ENCODE results near the gene DLGAP4. TPM values are rescaled to one million over a fixed set of nuclear protein-coding genes. Genes with fewer than 3 reads are reported as not detected.
A peak's percentile ranks its signal among the peaks of the same experiment; 100 is the strongest.

The DLGAP4 gene
- total RNA-seq, 4 donors from 2014 or later: 33.5 to 159 (median 56.6) TPM

DNA sequence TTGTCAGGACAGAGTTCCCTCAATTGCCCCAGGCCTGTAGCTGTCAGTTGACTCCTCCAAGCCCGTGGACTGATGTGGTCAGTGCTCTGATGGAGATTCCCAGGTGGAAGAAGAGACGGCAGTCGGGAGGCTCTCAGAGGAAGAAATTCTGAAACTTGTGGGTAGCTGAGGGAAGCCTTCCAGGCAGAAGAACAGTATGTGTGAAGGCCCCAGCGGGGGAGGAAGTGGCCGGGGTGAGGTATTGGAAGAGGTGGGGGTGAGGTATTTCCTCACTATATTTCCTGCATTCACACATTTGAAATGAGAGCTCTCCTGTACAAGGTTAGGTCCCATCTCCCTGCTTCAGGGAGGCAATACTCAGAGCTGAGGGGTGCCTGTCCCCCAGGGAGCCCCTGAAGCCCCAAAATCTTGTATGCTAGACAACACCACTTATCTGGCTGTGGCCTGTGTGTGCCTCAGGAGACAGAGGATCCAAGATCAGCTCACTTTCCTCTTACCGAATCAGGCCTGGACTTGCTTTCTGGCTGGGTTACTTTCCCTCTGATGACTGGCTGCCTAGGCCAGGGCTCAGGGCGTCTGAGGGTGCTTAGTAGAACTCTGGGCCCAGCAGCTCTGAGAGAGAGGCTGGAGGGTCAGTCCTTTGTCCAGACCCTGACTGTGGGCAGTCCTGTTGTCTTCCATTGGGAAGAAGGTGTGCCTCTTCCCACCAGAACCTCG, 185.9 kb downstream of the DLGAP4 start:
- no peaks in the 10 kb centered on the region for H3K9me3 ChIP-seq
- peaks cover 24 to 40% (median 28%) of the 10 kb centered on the region in 4 donors for H3K4me1 ChIP-seq
- no peak overlapping the region for H3K4me3 ChIP-seq
- no peaks in the 10 kb centered on the region for H3K27me3 ChIP-seq
- TF ChIP-seq, protein P1, sequence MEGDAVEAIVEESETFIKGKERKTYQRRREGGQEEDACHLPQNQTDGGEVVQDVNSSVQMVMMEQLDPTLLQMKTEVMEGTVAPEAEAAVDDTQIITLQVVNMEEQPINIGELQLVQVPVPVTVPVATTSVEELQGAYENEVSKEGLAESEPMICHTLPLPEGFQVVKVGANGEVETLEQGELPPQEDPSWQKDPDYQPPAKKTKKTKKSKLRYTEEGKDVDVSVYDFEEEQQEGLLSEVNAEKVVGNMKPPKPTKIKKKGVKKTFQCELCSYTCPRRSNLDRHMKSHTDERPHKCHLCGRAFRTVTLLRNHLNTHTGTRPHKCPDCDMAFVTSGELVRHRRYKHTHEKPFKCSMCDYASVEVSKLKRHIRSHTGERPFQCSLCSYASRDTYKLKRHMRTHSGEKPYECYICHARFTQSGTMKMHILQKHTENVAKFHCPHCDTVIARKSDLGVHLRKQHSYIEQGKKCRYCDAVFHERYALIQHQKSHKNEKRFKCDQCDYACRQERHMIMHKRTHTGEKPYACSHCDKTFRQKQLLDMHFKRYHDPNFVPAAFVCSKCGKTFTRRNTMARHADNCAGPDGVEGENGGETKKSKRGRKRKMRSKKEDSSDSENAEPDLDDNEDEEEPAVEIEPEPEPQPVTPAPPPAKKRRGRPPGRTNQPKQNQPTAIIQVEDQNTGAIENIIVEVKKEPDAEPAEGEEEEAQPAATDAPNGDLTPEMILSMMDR (IDR thresholded peaks at IDR 0.05): no peak
- TF ChIP-seq POLR2A (IDR thresholded peaks at IDR 0.05) (no peak), EP300 (IDR thresholded peaks at IDR 0.05; ENCODE audit: low read depth) (no peak), POLR2AphosphoS5 (IDR thresholded peaks at IDR 0.05) (no peak)
- H3K36me3 ChIP-seq: peaks cover 0 to 6% (median 2%) of the 10 kb centered on the region in 4 donors
- intact Hi-C loops (cut with DNase I; ENCODE audit: low total_unique reads): no loop called here
- peak overlapping the region; percentile 66 to 83 (median 69) for H3K27ac ChIP-seq
- DNase-seq: peak; percentile 40
- WGBS, 2 donors (ENCODE audit: low coverage in 1 of 2): 61 to 73% methylated on average over 3 to 8 of the region's 8 CpGs
- in situ Hi-C loops (cut with MboI; ENCODE audit: low pct_ligation_motif_present in 1 of 4, low pct_unique_long_range_greater_than_20kb in 1 of 4, low sequenced_read_pairs in 3 of 4): no loop called here

DNA sequence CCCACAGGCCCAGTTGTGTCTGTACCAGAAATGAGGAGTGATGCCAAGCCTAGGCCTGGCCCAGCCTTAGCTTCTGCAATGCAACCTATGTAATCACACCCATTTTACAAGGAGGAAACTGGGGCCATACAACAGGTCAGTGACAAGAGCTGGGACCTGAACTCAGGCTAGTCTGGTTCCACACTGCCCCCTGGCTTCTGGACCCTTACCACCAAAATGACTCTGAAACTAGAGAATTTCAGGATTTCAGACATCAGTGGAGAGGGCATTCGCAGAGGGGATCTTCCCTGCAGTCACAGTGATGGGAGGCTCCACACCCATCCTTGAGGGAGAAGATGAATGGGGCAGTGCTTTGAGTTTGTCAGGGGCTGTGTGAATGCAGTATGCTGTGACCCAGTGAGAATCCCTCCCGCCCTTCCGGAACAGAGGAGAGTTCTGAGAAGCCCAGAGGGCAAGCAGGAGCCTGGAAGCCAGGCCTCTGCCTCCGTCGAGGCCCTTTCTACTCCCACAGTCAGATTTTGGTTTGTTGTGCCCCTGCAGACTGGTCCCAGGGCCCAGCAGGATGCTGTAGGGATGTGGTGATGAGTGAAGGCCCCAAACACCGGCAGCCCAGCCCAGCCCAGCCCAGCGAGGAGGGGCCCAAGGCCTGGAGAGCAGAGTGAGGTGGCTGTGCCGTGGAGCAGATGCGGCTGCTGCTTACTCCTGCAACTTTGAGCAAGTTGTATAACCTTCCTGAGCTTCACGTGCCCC, 187.1 kb downstream of the DLGAP4 start:
- intact Hi-C loops (cut with DNase I; ENCODE audit: low total_unique reads): no loop called here
- WGBS, 2 donors (ENCODE audit: low coverage in 1 of 2): 74% methylated on average over 10 of the region's 10 CpGs; no CpG with 5 or more reads in 1 of the 2 donors
- no peaks in the 10 kb centered on the region for H3K27me3 ChIP-seq
- in situ Hi-C loops (cut with MboI; ENCODE audit: low pct_ligation_motif_present in 1 of 4, low pct_unique_long_range_greater_than_20kb in 1 of 4, low sequenced_read_pairs in 3 of 4): no loop called here
- peak overlapping the region; percentile 66 to 83 (median 69) for H3K27ac ChIP-seq
- DNase-seq: peak; percentile 26
- H3K4me1 ChIP-seq: peaks cover 24 to 40% (median 28%) of the 10 kb centered on the region in 4 donors
- TF ChIP-seq POLR2AphosphoS5 (IDR thresholded peaks at IDR 0.05): no peak
- TF ChIP-seq, protein P1 (IDR thresholded peaks at IDR 0.05): peak in 3 of 5 experiments; percentile 11 to 26 (median 24)
- no peak overlapping the region for H3K4me3 ChIP-seq
- H3K9me3 ChIP-seq: no peaks in the 10 kb centered on the region
- peaks cover 0 to 12% (median 5%) of the 10 kb centered on the region in 4 donors for H3K36me3 ChIP-seq

DNA sequence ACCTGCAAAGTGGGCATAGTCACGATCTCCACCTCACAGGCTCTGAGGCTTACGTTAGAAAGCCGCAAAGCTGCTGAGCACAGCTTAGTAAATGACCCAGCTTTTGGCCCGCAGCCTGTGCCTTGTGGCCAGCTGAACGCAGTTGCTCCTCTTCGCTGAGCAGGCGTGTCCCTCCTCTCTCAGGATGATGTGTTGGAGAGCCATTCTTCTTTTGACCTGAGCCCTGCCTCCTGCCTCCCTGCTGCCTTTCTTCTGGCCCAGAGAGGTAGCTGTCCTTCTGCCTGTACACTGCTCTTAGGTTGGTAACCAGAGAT, 187.6 kb downstream of the DLGAP4 start:
- Histone ChIP-seq H3K36me3 (peaks cover 0 to 16% (median 5%) of the 10 kb centered on the region in 4 donors), H3K9me3 (no peaks in the 10 kb centered on the region), H3K4me3 (no peak overlapping the region), H3K27me3 (no peaks in the 10 kb centered on the region), H3K27ac (peak overlapping the region; percentile 66 to 83 (median 69)), H3K4me1 (peaks cover 24 to 40% (median 28%) of the 10 kb centered on the region in 4 donors)
- 54% methylated on average over 7 of the region's 7 CpGs; no CpG with 5 or more reads in 1 of the 2 donors for WGBS, 2 donors (ENCODE audit: low coverage in 1 of 2)
- in situ Hi-C loops (cut with MboI; ENCODE audit: low pct_ligation_motif_present in 1 of 4, low pct_unique_long_range_greater_than_20kb in 1 of 4, low sequenced_read_pairs in 3 of 4): no loop called here
- intact Hi-C loops (cut with DNase I; ENCODE audit: low total_unique reads): no loop called here
- TF ChIP-seq POLR2AphosphoS5 (IDR thresholded peaks at IDR 0.05) (no peak), POLR2A (IDR thresholded peaks at IDR 0.05) (no peak), EP300 (IDR thresholded peaks at IDR 0.05; ENCODE audit: low read depth) (no peak)
- TF ChIP-seq, protein P1 (IDR thresholded peaks at IDR 0.05): no peak
- DNase-seq: peak; percentile 42
